GM12864 (cell line): Measurements from ENCODE around the gene GLS.

Experiments
- DNase-seq: peaks from one replicate; pipeline ENCODE4 v3.0.0-alpha.2; 2011; ENCODE audit warnings: low read depth
- H3K4me3 ChIP-seq: 2 replicates; pipeline ENCODE4 v1.5.1; 2011; ENCODE audit warnings: mild to moderate bottlenecking, low read depth, low read length, control low read depth
- TF ChIP-seq, protein P1 (sequence below): IDR thresholded peaks from 2 replicates; pipeline ENCODE4 v1.5.1; 2011; ENCODE audit warnings: low read depth, mild to moderate bottlenecking, moderate library complexity, low read length, control low read depth, inconsistent platforms; ENCODE audit errors: missing control alignments

The GLS gene

DNA sequence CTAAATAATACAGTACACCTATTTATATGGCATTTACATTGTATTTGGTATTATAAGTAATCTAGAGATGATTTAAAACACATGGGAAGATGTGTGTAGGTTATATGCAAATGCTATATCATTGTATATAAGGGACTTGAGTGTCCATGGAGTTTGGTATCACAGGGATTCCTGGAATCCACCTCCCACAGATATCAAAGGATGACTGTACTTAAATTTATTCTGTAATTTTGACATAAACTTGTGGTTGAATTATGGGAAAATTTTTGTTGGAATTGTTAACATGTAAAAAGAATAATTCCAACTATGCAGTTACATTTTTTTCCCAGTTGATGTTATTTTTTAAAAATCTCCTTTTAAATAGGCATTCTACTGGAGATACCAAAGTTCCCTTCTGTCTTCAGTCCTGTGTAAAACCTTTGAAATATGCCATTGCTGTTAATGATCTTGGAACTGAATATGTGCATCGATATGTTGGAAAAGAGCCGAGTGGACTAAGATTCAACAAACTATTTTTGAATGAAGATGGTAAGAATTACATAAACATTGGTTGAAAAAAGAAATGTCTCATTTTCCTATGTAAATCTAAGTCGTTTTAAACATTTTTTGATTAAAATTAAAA lies 24.1 kb downstream of the GLS start:
- H3K4me3 ChIP-seq: no peak overlapping the region
- DNase-seq: no peak
- TF ChIP-seq, protein P1, sequence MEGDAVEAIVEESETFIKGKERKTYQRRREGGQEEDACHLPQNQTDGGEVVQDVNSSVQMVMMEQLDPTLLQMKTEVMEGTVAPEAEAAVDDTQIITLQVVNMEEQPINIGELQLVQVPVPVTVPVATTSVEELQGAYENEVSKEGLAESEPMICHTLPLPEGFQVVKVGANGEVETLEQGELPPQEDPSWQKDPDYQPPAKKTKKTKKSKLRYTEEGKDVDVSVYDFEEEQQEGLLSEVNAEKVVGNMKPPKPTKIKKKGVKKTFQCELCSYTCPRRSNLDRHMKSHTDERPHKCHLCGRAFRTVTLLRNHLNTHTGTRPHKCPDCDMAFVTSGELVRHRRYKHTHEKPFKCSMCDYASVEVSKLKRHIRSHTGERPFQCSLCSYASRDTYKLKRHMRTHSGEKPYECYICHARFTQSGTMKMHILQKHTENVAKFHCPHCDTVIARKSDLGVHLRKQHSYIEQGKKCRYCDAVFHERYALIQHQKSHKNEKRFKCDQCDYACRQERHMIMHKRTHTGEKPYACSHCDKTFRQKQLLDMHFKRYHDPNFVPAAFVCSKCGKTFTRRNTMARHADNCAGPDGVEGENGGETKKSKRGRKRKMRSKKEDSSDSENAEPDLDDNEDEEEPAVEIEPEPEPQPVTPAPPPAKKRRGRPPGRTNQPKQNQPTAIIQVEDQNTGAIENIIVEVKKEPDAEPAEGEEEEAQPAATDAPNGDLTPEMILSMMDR: no peak

DNA sequence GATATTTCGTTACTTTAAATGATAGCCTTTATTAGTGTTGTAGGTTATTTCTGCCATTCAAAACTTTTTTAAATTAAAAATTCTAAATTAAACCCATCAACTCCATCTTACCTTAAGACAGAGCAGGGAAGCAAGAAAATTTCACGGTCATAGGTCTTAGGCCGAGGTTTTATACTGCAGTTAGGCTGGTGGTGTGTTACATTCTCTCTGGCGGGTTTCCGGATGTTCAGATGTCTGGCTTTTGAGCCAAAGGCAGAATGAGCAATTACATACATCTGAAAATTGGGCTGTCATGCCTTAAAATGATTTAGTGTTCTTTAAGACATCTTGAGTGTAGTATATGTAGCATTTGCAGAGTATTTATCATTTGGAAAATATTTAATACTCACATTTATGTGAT lies 27.9 kb downstream of the GLS start:
- DNase-seq: no peak
- H3K4me3 ChIP-seq: no peak overlapping the region
- TF ChIP-seq, protein P1: no peak

- no peak for DNase-seq
- no peak overlapping the region for H3K4me3 ChIP-seq
- TF ChIP-seq, protein P1: no peak
These were observed 29.1 kb downstream of the GLS start for GRCh38 chr2:190909680-190910079.

GRCh38 chr2:190910341-190911136 lies 29.9 kb downstream of the GLS start:
- TF ChIP-seq, protein P1: no peak
- no peak for DNase-seq
- H3K4me3 ChIP-seq: no peak overlapping the region

DNA sequence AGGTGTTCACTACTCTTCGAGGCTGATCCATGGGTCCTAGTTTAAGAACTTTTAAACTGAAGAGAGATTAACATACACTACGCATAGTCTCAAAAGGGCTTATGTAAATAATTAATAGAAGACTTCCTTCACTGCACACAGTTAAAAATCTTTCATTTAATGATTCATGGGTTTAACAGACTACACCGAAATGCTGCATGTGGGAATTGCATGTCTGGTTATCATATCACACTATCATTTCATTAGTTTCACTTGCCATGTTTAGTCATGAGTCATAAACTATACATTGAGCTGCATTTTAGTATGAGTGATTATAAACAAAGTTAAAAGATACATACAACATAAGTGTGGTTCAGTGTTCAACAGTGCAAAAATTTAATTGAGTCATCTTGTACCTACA lies 31.2 kb downstream of the GLS start:
- DNase-seq: no peak
- TF ChIP-seq, protein P1: no peak
- H3K4me3 ChIP-seq: no peak overlapping the region

DNA sequence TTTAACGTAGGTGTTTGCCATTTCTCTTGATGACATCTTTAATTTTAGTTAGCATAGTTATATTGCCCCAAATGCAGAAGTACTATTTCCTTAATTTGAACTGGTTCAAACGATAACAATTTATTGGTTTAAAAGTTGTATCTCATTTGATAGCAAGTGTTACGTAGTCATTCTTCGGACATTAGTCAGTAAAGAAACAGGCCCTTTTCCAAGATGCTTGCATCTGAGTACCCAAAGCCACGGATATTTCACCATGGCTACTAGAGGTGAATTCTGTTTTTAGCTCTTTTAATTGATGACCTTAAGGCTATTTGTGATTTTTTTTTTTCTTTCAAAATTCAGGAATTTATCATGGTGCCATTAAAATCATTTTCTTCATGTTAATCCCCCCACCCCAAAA lies 32.1 kb downstream of the GLS start:
- no peak overlapping the region for H3K4me3 ChIP-seq
- DNase-seq: no peak
- TF ChIP-seq, protein P1: no peak
